Aorta (tissue), 5 donors: ENCODE results near the gene PLXNC1. TPM values are rescaled to one million over a fixed set of nuclear protein-coding genes. Genes with fewer than 3 reads are reported as not detected.
A peak's percentile ranks its signal among the peaks of the same experiment; 100 is the strongest.

Source experiments
- ATAC-seq: fragments of 200-7000 bp; cut with Tn5 transposase; one replicate; pipeline ENCODE4 v1.9.1; 2022; ENCODE audit warnings: moderate library complexity; ENCODE audit not compliant: low FRiP score
- DNase-seq, 2 donors: peaks; one replicate each; pipeline ENCODE4 v3.0.0-alpha.2; 2020
- H3K27ac ChIP-seq, 2 donors: one replicate each; pipeline ENCODE4 v1.5.1; 2013; ENCODE audit warnings: low read length in 2 of 2, mild to moderate bottlenecking in 2 of 2, moderate library complexity in 2 of 2, control low read depth in 1 of 2, inconsistent platforms in 1 of 2, low read depth in 1 of 2
- H3K27me3 ChIP-seq, 2 donors: one replicate each; pipeline ENCODE4 v1.6.1; 2013; ENCODE audit warnings: control low read depth in 1 of 2, low read length in 1 of 2, mild to moderate bottlenecking in 1 of 2, moderate library complexity in 1 of 2; ENCODE audit not compliant: insufficient read depth in 2 of 2, control insufficient read depth in 1 of 2
- H3K36me3 ChIP-seq, 2 donors: one replicate each; pipeline ENCODE4 v1.6.1; 2013; ENCODE audit warnings: control low read depth in 1 of 2, low read length in 1 of 2, mild to moderate bottlenecking in 1 of 2; ENCODE audit not compliant: insufficient read depth in 2 of 2, control insufficient read depth in 1 of 2
- H3K4me1 ChIP-seq, 2 donors: one replicate each; pipeline ENCODE4 v1.6.1; 2013; ENCODE audit warnings: low read length in 2 of 2, control low read depth in 1 of 2, mild to moderate bottlenecking in 1 of 2, moderate library complexity in 1 of 2; ENCODE audit not compliant: insufficient read depth in 2 of 2, control insufficient read depth in 1 of 2
- H3K4me3 ChIP-seq, 2 donors: one replicate each; pipeline ENCODE4 v1.5.1; 2013; ENCODE audit warnings: low read length in 2 of 2, control low read depth in 1 of 2, mild to moderate bottlenecking in 1 of 2
- H3K9me3 ChIP-seq: one replicate; pipeline ENCODE4 v1.6.1; 2013; ENCODE audit warnings: mild to moderate bottlenecking, low read length; ENCODE audit not compliant: control insufficient read depth
- WGBS, 2 donors: extraction: QIAGEN DNeasy Blood & Tissue Kit; methylation state at CpG; one replicate each; pipeline ENCODE4 v1.1.7; 2013; 5-methylcytosine and 5-hydroxymethylcytosine counted together
- intact Hi-C, 2 donors: fragments of 100-400 bp; cut with DNase I; formaldehyde crosslinking; loops; one replicate each; pipeline versions ENCODE4 v1.14.2 to v1.15.0; 2022
- polyA plus RNA-seq, 2 donors: library from polyadenylated mRNA; stranded (reverse); fragments of 200-250 nt; gene quantifications; one replicate each; pipeline ENCODE4 v1.2.3, GENCODE V29; 2013
- total RNA-seq, 2 donors: library from RNA; stranded (reverse); fragmentation: NEBNext Ultra II Directional; extraction: Animal tissue kit (Norgen Biotek cat#: 25700); gene quantifications; one replicate each; pipeline ENCODE4 v1.2.1, GENCODE V29; 2021
- donor health status: healthy with polysubstance abuse.
- donor health status: Bipolar disorder and iron deficiency.
- donor health status: DM: no; HTN: no; CAD: no.
- donor health status: DM: no; HTN: no; CAD: no.
- donor health status: DM: yes; HTN: yes; CAD: no.

Gene PLXNC1
- total and polyA plus RNA-seq, 4 donors, result 1.2 to 26.8 (median 5.4) TPM

DNA sequence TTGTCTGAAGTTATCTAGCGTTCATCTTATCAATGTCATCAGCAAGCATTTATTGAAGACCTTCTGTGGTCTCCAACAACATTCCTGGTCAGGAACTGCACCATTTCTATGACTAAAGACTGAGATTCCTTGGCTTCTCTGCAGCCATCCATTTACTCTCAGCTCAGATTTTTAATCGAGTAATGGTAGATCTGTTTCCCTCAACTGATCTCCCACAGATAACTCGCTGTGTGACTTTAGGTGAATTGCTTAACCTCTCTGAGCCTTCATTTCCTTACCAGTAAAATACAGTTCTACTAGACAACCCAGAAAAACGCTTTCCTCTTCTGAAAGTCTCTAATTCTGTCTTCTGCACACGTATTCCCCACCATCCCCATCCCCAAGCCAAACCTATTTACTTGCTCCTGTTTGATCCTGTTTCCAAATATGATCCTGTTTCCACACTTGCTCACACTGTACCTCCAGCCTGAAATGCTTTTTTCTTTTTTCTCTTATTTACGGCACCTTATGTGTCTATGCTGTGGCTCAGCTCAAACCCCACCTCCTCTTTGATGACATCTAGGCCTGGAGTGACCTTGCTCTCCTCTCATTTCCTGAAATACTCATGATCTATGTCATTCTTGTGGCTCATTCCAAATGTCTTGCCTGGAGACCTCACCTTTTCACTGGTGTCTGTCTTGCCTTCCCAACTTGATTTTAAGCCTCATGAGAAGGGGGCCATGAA lies 21.8 kb downstream of the PLXNC1 start:
- intact Hi-C loops, result no loop called here
- no peak for DNase-seq

DNA sequence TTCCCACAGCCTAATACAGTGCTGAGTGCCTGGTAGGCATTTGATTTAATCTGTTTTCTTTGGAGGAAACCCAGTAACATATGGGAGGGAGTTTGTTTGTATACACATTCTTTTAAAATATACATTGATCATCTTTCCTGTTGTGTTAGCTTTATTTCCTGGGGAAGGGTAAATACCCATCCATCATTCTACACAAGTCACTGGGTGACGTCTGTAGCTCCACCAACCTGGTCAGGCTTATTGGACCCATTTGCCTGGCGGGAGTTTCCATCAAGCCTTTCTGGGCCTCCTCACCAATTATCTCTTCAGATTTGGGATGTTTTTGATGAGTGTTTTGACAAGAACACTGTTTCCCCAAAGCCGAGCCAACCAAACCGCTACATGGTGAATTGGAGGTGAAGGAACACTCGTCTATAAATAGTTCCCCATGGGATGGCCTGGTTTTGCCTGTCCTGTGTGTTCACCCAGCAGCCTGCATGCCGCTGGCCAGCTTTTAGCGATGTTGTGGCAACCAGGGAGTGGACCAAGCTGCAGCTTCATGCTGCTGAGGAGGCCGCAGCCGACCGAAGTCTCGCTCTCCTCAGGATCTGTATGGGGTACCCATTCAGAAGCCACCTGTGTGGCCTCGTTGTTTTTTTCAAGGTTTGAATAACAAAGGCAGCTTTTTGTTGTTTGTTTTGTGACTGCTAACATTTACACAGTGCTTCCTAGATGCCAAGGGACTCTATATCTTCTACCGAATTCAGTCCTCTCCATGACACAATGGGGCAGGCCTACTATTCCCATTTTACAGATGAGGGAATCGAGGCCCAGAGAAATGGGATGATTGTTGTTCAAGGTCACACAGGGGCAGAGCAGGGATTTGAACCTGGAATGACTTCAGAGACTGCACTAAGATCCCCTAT lies 22.6 kb downstream of the PLXNC1 start:
- Histone ChIP-seq H3K27me3 (no peaks in the 10 kb centered on the region), H3K4me3 (no peak overlapping the region), H3K27ac (no peak overlapping the region), H3K36me3 (no peaks in the 10 kb centered on the region), H3K9me3 (no peaks in the 10 kb centered on the region), H3K4me1 (no peaks in the 10 kb centered on the region)
- no peak for DNase-seq
- ATAC-seq, result no peak
- 74 to 79% methylated on average over 14 of the region's 14 CpGs for WGBS, 2 donors
- intact Hi-C loops, result no loop called here

More for the DNA sequence above, 21.8 kb downstream of the PLXNC1 start:
- Histone ChIP-seq H3K4me3 (no peak overlapping the region), H3K9me3 (no peaks in the 10 kb centered on the region), H3K36me3 (no peaks in the 10 kb centered on the region), H3K27ac (no peak overlapping the region), H3K4me1 (no peaks in the 10 kb centered on the region), H3K27me3 (no peaks in the 10 kb centered on the region)
- WGBS, 2 donors, result 71 to 75% methylated on average over 6 of the region's 6 CpGs
- ATAC-seq, result no peak

DNA sequence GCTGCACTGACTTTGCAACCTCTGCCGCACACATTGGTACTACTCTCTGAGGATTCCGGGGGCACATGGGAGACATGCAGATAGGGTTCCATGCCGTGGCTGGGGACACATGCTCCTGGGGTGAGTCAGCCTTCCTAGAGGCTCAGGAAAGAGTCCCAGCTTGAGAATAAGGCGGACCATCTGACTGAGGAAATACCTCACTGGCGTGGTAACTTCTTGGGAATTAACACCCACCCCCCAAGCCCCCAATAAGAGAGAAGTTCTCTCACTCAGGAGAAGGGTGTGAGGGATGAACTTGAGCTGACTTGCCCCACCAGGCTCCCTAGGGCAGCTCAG lies 23.2 kb downstream of the PLXNC1 start:
- no peaks in the 10 kb centered on the region for H3K36me3 ChIP-seq
- DNase-seq (no peak), ATAC-seq (no peak)
- no peaks in the 10 kb centered on the region for H3K4me1 ChIP-seq
- intact Hi-C loops, result no loop called here
- no peak overlapping the region for H3K4me3 ChIP-seq
- WGBS, 2 donors, result 86 to 93% methylated on average over 5 of the region's 5 CpGs
- no peak overlapping the region for H3K27ac ChIP-seq
- H3K9me3 ChIP-seq, result no peaks in the 10 kb centered on the region
- no peaks in the 10 kb centered on the region for H3K27me3 ChIP-seq

DNA sequence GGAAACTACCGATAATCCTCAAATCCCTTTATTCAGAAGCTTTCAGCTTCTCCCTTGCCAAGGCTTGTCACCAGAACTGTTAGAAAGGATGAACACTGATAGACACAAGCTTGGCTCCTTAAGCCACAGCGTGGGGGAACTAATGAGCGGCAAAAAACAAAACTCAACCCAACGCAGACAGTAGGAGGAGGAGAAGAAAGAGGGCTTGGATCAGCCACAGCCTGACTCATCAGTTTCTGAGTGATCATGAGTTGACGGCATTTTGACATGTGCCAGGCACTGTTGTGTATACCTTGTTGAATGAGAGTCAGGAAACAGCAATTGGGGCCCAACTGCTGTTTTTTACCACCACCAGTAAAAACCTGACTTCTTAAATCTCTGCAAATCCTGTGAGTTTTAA lies 23.7 kb downstream of the PLXNC1 start:
- no peak for ATAC-seq
- Histone ChIP-seq H3K27ac (no peak overlapping the region), H3K4me3 (no peak overlapping the region), H3K4me1 (no peaks in the 10 kb centered on the region), H3K36me3 (no peaks in the 10 kb centered on the region), H3K27me3 (no peaks in the 10 kb centered on the region), H3K9me3 (no peaks in the 10 kb centered on the region)
- WGBS, 2 donors, result 86 to 88% methylated on average over 5 of the region's 5 CpGs
- DNase-seq, result no peak
- intact Hi-C loops, result no loop called here

DNA sequence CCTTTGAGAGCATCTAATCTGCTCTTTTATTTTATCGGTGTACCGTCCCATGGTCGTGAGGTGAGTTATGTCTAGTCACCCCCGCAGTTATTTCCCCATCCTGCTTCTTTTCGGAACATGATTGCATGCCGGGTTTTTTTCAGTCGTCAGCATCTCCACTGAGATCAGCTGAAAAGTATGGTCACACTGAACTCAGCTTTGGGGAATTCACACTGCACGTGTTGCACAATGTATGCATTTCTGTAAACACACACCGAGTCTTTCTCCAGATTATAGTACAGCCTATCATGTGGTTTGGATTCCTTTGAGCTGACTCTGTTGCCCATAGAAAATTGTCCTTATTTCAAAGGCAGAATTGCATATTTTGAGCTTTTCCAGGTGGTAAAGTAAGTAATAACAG lies 24.6 kb downstream of the PLXNC1 start:
- ATAC-seq, result peak; percentile 52
- Histone ChIP-seq H3K4me1 (no peaks in the 10 kb centered on the region), H3K36me3 (no peaks in the 10 kb centered on the region), H3K9me3 (no peaks in the 10 kb centered on the region), H3K27ac (no peak overlapping the region), H3K27me3 (no peaks in the 10 kb centered on the region), H3K4me3 (no peak overlapping the region)
- intact Hi-C loops, result no loop called here
- 21 to 32% methylated on average over 9 of the region's 9 CpGs for WGBS, 2 donors
- DNase-seq, result no peak

DNA sequence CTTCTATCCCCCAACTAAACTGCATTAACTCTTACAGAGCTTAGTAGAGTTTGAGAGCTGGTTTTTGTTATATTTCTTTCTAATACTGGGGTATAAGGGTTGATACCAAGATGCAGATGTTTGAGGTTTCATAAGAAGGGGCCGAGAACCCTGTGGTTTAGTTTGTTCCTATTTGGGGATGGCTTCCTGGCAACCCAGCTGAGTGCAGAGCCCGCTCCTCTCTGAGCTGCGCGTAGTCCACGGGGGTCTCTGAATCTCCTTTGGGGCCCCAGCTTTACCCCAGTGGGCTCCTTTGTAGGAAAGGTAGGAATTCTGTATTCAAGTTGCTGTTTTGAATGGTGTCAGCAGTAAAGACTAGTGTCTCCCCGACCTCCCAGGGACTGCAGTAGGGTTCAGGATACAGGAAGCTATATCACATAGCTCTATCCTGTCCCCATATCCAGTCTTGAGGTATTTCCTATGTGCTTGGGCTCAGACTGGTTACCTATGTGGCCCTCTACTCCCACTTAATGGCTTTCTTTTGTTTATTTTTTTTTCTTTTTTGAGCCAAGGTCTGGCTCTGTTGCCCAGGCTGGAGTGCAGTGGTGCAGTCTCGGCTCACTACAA lies 25.4 kb downstream of the PLXNC1 start:
- 86 to 89% methylated on average over 7 of the region's 7 CpGs for WGBS, 2 donors

DNA sequence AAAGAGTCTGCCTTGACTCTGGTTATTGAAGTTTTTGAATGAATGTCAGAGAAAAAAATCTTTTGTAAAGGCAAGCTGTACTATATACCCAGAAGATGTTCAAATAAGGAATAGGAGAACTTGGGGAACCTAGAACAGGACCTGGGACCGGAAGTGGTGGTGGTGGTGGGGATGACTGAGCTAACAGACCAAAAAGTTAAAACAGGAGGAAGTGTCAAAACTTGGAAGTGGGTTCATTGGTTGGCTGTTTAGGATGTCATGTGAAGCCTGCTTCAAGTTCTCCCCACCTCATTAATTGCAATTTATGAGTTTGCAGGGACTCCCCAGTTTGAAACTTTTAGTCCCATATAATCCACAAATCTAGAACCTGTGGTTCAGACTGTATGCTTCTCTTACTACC lies 26.2 kb downstream of the PLXNC1 start:
- intact Hi-C loops, result no loop called here

More for the DNA sequence above, 25.4 kb downstream of the PLXNC1 start:
- ATAC-seq (no peak), DNase-seq (no peak)
- Histone ChIP-seq H3K36me3 (no peaks in the 10 kb centered on the region), H3K27me3 (no peaks in the 10 kb centered on the region), H3K4me1 (no peaks in the 10 kb centered on the region), H3K4me3 (no peak overlapping the region), H3K9me3 (peaks cover 4% of the 10 kb centered on the region), H3K27ac (no peak overlapping the region)
- intact Hi-C loops, result no loop called here

DNA sequence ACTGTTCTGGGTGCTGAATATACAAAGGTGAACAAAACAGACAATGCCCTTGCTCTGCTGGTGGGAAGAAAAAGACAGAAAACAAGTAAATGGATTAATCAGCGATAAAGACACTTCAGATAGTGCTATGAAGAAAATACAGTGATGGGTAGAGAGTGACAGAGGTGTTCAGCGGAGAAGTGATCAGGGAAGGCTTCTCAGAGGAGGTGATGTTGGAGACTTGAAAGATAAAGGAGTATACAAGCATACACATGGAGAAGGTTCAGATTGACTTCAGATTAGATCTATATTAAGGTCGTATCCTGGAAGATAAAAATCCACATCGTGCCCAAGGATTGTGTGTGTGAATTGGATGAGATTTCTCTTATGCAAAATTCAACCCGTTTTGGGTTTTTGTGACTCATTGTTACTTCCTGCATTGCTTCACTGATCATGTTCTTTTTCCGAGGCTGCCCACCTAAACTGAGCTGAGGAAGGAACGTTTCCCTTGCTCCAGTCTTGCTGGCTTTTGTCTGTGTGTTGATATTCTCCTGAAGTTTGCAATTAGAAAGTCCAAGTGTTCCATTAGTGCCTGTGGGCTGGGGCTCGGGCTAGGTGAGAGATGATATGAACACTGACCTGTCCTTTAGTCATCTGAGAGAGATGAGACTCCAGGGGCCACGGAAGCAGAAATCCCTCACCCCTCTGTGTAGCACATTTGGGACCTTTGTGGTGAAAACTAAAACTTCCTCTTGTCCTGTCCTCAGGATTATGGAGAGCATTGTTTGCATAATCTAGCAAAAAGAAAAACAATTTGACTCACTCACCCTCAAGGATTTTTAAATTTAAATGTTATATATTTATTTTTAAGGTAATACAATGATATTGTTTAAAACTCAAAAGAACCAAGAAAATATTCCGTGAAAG lies 27.6 kb downstream of the PLXNC1 start:
- Histone ChIP-seq H3K36me3 (no peaks in the 10 kb centered on the region), H3K27me3 (no peaks in the 10 kb centered on the region), H3K27ac (no peak overlapping the region), H3K9me3 (peaks cover 5% of the 10 kb centered on the region), H3K4me3 (no peak overlapping the region), H3K4me1 (no peaks in the 10 kb centered on the region)
- WGBS, 2 donors, result 61 to 62% methylated on average over 10 of the region's 10 CpGs
- DNase-seq, result no peak
- intact Hi-C loops, result no loop called here
- no peak for ATAC-seq

More for the DNA sequence above, 26.2 kb downstream of the PLXNC1 start:
- DNase-seq (peak in 1 of 2 donors; percentile 81), ATAC-seq (no peak)
- no peaks in the 10 kb centered on the region for H3K4me1 ChIP-seq
- 81 to 87% methylated on average over 1 of the region's 1 CpG for WGBS, 2 donors
- H3K27me3 ChIP-seq, result no peaks in the 10 kb centered on the region
- H3K36me3 ChIP-seq, result no peaks in the 10 kb centered on the region
- no peak overlapping the region for H3K4me3 ChIP-seq
- peaks cover 5% of the 10 kb centered on the region for H3K9me3 ChIP-seq
- no peak overlapping the region for H3K27ac ChIP-seq
